ENCODE data around the gene CNOT6L.
"Not testable (repeated sequence)": the region's sequence is repeated elsewhere in the genome, so short reads cannot be mapped to it uniquely, and the experiment has no call there.

Gene CNOT6L

GRCh38 chr4:77777135-77777807, 41.9 kb downstream of the CNOT6L start:
- DNase-seq, result no peak

GRCh38 chr4:77776182-77777134, 42.7 kb downstream of the CNOT6L start:
- DNase-seq, result no peak

GRCh38 chr4:77773101-77773500, 46.1 kb downstream of the CNOT6L start:
- no peak for DNase-seq

- no peak for DNase-seq
These were observed 47.6 kb downstream of the CNOT6L start for GRCh38 chr4:77771566-77771965.

- DNase-seq, result no peak
These were observed 53.4 kb downstream of the CNOT6L start for GRCh38 chr4:77765720-77766119.

- no peak for DNase-seq
These were observed 56.6 kb downstream of the CNOT6L start for GRCh38 chr4:77762531-77762930.

- DNase-seq, result no peak
These were observed 57.6 kb downstream of the CNOT6L start for GRCh38 chr4:77761595-77761994.

- no peak for DNase-seq
These were observed 60.4 kb downstream of the CNOT6L start for GRCh38 chr4:77758804-77759203.

GRCh38 chr4:77751764-77752163, 67.4 kb downstream of the CNOT6L start:
- no peak for DNase-seq

GRCh38 chr4:77745792-77746191, 73.4 kb downstream of the CNOT6L start:
- no peak for DNase-seq

GRCh38 chr4:77742054-77742453, 77.1 kb downstream of the CNOT6L start:
- DNase-seq, result no peak

GRCh38 chr4:77740480-77740879, 78.7 kb downstream of the CNOT6L start:
- no peak for DNase-seq

- DNase-seq, result no peak
These were observed 84.2 kb downstream of the CNOT6L start for GRCh38 chr4:77734928-77735327.

GRCh38 chr4:77731656-77732055, 87.5 kb downstream of the CNOT6L start:
- DNase-seq, result no peak

GRCh38 chr4:77728420-77728819, 90.7 kb downstream of the CNOT6L start:
- no peak for DNase-seq

GRCh38 chr4:77721073-77721472, 98.1 kb downstream of the CNOT6L start:
- no peak for DNase-seq

GRCh38 chr4:77718500-77718899, 100.7 kb downstream of the CNOT6L start:
- DNase-seq, result not testable (repeated sequence)

- no peak for DNase-seq
These were observed 103.5 kb downstream of the CNOT6L start for GRCh38 chr4:77715414-77716290.

GRCh38 chr4:77714514-77714913, 104.7 kb downstream of the CNOT6L start:
- DNase-seq, result no peak

- DNase-seq, result no peak
These were observed 105.3 kb downstream of the CNOT6L start for GRCh38 chr4:77713884-77714283.

- no peak for DNase-seq
These were observed 106.5 kb downstream of the CNOT6L start for GRCh38 chr4:77712675-77713074.

GRCh38 chr4:77711469-77711868, 107.7 kb downstream of the CNOT6L start:
- no peak for DNase-seq

- no peak for DNase-seq
These were observed 108.5 kb downstream of the CNOT6L start for GRCh38 chr4:77710684-77711083.
